HK-2 (cell line): ENCODE measurements around the gene CFAP73.
A peak's percentile ranks its signal among the peaks of the same experiment; 100 is the strongest.

Experiments used
- DNase-seq: peaks from one replicate; pipeline ENCODE4 v3.0.0-alpha.2; 2018; ENCODE audit not compliant: unreplicated experiment

CFAP73 gene

GRCh38 chr12:113142173-113142885, 7.2 kb upstream of the CFAP73 start:
- DNase-seq = no peak

GRCh38 chr12:113142886-113143332, 6.6 kb upstream of the CFAP73 start:
- no peak for DNase-seq

- no peak for DNase-seq
Observed at GRCh38 chr12:113143959-113144358, 5.6 kb upstream of the CFAP73 start.

- DNase-seq = no peak
Observed at GRCh38 chr12:113144806-113145205, 4.7 kb upstream of the CFAP73 start.

GRCh38 chr12:113145720-113146551, 3.6 kb upstream of the CFAP73 start:
- no peak for DNase-seq

GRCh38 chr12:113146999-113147398, 2.5 kb upstream of the CFAP73 start:
- DNase-seq = no peak

- no peak for DNase-seq
Observed at GRCh38 chr12:113151655-113152054, 2.1 kb downstream of the CFAP73 start.

- no peak for DNase-seq
Observed at GRCh38 chr12:113152196-113152834, 2.8 kb downstream of the CFAP73 start.

- peak; percentile 79 for DNase-seq
Observed at GRCh38 chr12:113152835-113153814, 3.6 kb downstream of the CFAP73 start.

GRCh38 chr12:113154351-113154973, 4.9 kb downstream of the CFAP73 start:
- no peak for DNase-seq

- no peak for DNase-seq
Observed at GRCh38 chr12:113155060-113155459, 5.5 kb downstream of the CFAP73 start.

- no peak for DNase-seq
Observed at GRCh38 chr12:113155646-113156045, 6.1 kb downstream of the CFAP73 start.

GRCh38 chr12:113157218-113157859, 7.8 kb downstream of the CFAP73 start:
- DNase-seq = no peak

GRCh38 chr12:113158439-113159203, 9.1 kb downstream of the CFAP73 start:
- DNase-seq = no peak

GRCh38 chr12:113159937-113160336, 10.4 kb downstream of the CFAP73 start:
- no peak for DNase-seq

GRCh38 chr12:113161415-113162016, 12.0 kb downstream of the CFAP73 start:
- DNase-seq = no peak

GRCh38 chr12:113162102-113163029, 12.8 kb downstream of the CFAP73 start:
- DNase-seq = peak; percentile 50

- DNase-seq = no peak
Observed at GRCh38 chr12:113163030-113163360, 13.5 kb downstream of the CFAP73 start.
